Ishikawa (cell line): Measurements from ENCODE around the gene CPT1B.

Experiments
- CEBPB ChIP-seq: IDR thresholded peaks from 2 replicates; pipeline ENCODE4 v1.6.1; 2012
- EP300 ChIP-seq: IDR thresholded peaks from 2 replicates; pipeline ENCODE4 v1.6.1; 2012; ENCODE audit warnings: borderline replicate concordance
- FOXM1 ChIP-seq: IDR thresholded peaks from 2 replicates; pipeline ENCODE4 v1.6.1; 2012; ENCODE audit warnings: low read depth, borderline replicate concordance
- RAD21 ChIP-seq: IDR thresholded peaks from 2 replicates; pipeline ENCODE4 v1.6.1; 2012; ENCODE audit warnings: low read depth
- TAF1 ChIP-seq: IDR thresholded peaks from 2 replicates; pipeline ENCODE4 v1.6.1; 2012; ENCODE audit warnings: low read depth, mild to moderate bottlenecking
- TCF12 ChIP-seq: IDR thresholded peaks from 2 replicates; pipeline ENCODE4 v1.6.1; 2012; ENCODE audit warnings: low read depth
- ZBTB7A ChIP-seq: IDR thresholded peaks from 2 replicates; pipeline ENCODE4 v1.6.1; 2012; ENCODE audit warnings: low read depth
- TF ChIP-seq, protein P1 (sequence below): IDR thresholded peaks from 2 replicates; pipeline ENCODE4 v1.6.1; 2012; ENCODE audit warnings: low read depth, mild to moderate bottlenecking
- TF ChIP-seq, protein P2 (sequence below): IDR thresholded peaks from 2 replicates; pipeline ENCODE4 v1.6.1; 2012
- TF ChIP-seq, protein P3 (sequence below): IDR thresholded peaks from 2 replicates; pipeline ENCODE4 v1.6.1; 2012

DNA sequence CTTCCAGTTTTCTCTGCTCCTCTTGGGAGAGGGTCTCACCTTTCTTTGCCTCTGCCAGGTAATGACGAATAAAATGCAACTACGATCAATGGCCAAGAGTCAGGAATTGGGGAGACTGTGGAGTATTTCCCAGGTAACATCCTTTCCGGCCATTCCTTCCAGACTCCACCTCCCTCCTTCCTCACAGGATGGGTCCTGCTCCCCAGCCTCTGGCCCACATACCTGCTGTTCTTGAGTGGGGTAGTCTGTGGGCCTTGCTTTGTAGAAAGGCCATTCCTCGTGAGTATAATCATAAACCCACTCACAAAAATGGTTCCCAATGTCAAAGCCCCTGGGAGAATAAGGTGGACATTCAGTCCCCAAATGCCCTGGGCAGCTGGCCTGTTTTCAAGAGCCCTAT lies 1.5 kb upstream of the CPT1B start:
- TF ChIP-seq, protein P1, sequence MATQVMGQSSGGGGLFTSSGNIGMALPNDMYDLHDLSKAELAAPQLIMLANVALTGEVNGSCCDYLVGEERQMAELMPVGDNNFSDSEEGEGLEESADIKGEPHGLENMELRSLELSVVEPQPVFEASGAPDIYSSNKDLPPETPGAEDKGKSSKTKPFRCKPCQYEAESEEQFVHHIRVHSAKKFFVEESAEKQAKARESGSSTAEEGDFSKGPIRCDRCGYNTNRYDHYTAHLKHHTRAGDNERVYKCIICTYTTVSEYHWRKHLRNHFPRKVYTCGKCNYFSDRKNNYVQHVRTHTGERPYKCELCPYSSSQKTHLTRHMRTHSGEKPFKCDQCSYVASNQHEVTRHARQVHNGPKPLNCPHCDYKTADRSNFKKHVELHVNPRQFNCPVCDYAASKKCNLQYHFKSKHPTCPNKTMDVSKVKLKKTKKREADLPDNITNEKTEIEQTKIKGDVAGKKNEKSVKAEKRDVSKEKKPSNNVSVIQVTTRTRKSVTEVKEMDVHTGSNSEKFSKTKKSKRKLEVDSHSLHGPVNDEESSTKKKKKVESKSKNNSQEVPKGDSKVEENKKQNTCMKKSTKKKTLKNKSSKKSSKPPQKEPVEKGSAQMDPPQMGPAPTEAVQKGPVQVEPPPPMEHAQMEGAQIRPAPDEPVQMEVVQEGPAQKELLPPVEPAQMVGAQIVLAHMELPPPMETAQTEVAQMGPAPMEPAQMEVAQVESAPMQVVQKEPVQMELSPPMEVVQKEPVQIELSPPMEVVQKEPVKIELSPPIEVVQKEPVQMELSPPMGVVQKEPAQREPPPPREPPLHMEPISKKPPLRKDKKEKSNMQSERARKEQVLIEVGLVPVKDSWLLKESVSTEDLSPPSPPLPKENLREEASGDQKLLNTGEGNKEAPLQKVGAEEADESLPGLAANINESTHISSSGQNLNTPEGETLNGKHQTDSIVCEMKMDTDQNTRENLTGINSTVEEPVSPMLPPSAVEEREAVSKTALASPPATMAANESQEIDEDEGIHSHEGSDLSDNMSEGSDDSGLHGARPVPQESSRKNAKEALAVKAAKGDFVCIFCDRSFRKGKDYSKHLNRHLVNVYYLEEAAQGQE = no peak
- TF ChIP-seq FOXM1 (no peak), EP300 (no peak), ZBTB7A (no peak), TCF12 (no peak), TAF1 (no peak), CEBPB (no peak), RAD21 (no peak)
- TF ChIP-seq, protein P2, sequence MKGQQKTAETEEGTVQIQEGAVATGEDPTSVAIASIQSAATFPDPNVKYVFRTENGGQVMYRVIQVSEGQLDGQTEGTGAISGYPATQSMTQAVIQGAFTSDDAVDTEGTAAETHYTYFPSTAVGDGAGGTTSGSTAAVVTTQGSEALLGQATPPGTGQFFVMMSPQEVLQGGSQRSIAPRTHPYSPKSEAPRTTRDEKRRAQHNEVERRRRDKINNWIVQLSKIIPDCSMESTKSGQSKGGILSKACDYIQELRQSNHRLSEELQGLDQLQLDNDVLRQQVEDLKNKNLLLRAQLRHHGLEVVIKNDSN = no peak
- TF ChIP-seq, protein P3, sequence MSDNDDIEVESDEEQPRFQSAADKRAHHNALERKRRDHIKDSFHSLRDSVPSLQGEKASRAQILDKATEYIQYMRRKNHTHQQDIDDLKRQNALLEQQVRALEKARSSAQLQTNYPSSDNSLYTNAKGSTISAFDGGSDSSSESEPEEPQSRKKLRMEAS = no peak
